GM19193 (cell line): ENCODE data around the gene HES5.

ENCODE experiments used
- POLR2A ChIP-seq: IDR thresholded peaks from 4 replicates; pipeline ENCODE4 v1.6.1; 2011; ENCODE audit not compliant: insufficient read depth, insufficient read length; ENCODE audit errors: extremely low read depth

The HES5 gene

DNA sequence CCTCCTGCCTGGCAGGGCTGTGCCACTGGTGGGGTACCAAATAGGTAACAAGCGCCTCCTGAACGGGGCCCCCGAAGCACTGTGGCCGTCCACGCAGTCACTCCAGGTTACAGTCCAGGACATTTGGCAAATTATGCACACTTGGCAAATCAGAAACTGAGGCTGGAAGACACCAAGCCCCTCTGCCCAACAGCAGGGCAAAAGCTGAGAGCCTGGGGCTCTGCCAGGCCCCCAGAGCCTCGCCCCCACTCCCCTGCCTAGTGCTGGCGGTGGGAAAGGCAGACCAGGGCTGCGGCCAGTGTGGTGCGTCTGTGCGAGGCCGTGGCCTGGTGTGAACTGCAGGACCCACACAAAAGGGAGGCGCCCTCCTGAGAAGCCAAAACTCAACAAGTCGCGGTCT lies 13.1 kb downstream of the HES5 start:
- no peak for TF ChIP-seq POLR2A

DNA sequence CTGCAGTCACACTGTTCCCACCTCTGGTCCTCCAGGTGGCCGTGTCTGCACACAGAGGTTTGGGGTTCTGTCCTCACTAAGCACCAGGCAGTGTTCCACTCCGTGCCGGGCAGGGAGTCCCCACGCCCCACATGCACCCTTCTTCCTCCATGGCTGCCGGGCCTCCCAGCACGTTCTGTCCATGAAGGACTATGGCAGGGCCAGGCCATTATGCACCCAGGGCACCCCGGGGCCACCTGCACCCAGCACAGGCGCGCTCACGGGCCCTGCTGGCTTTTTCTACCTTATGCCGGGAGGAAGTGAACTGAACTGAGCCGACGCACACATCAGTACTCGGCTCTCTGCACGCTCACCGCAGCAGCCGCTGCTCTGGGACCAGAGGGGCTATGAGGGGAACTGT lies 13.9 kb downstream of the HES5 start:
- no peak for TF ChIP-seq POLR2A

DNA sequence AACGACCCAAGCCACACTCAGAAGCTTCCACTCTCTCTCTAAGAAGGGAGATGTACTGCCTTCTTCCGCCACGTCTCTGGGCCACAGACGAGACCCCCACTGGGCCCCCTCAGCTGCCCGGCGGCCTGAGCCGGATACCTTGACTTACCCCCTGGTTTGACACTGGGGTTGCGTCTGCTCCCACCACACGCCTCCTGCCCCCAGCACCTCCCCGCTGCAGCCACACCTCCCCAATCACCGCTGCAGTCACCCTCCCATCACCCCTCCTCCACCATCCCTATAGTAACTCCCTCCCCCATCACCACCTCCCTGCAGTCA lies 14.3 kb downstream of the HES5 start:
- TF ChIP-seq POLR2A: no peak

DNA sequence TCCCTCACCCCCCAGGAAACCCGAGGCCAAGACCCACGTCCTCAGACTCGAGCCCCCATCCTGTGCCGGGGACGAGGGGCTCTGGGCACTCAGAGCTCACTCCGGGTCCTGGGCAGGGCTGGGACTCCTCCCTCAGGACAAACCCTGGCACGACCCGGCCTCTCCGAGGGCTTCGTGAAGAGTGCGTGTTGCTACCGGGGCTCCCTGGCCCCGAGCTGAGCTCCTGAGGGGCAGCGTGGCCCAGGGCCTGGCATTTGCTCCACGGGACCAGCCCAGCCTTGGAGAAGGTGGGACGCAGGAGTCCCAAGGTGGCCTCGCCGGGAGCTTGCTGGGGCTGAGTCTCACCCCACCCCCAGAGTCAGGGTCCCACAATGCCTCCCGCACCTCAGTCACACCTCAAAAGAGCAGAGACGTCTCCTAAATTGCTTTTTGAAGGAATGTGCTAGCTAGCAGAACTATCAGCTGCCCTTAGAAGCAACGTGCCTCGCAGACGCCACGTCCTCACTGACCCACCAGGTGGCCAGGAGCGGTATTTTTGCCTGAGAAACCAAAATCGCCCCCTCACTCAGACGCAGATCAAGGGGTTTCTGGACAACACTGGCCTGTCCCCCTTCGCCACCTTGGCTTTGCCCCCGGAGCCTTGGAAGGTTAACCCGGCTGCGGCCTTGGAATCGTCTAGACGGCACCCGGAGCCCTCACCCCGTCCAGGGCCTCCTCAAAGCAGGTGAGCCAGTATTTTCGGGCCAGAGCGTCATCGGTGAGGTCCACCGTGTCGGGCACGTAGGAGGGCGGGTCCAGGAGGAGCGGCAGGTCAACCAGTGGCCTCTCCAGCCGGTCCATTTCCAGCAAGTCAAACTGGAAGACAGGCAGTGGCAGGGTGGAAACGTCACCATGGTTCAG lies 14.9 kb downstream of the HES5 start:
- no peak for TF ChIP-seq POLR2A

DNA sequence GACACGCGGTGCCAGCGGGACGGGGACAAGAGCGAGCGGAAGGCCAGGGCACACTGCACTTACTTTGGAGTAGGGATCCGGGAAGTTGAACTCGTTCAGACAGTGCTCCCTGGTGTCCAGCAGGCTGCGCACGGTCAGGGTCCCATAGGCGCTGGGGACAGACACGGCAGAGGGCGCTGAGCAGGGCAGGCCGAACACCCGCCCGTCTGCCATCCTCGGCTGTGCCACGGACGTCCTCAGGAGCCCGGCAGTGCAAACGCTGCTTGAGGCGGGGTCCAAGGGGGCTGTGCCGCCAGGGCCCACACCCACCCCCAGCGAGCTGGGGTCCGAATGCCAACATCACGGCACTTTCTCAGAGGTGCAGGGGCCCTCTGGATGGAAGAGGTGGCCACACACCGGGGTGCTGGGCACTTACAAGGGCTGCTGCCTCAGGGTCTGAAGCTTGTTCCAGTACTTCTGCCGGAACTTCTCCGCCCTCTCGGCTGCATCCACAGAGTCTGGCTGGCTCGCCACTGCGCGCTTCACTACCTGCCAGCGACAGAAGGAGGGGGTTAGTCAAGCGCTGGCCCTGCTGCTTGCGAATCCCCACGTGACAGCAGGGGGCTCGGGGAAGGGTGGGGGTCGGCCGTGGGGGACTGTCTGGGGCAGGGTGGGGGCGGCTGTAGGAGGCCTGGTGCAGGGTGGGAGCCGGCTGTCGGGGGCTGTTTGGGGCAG lies 16.0 kb downstream of the HES5 start:
- TF ChIP-seq POLR2A: no peak

DNA sequence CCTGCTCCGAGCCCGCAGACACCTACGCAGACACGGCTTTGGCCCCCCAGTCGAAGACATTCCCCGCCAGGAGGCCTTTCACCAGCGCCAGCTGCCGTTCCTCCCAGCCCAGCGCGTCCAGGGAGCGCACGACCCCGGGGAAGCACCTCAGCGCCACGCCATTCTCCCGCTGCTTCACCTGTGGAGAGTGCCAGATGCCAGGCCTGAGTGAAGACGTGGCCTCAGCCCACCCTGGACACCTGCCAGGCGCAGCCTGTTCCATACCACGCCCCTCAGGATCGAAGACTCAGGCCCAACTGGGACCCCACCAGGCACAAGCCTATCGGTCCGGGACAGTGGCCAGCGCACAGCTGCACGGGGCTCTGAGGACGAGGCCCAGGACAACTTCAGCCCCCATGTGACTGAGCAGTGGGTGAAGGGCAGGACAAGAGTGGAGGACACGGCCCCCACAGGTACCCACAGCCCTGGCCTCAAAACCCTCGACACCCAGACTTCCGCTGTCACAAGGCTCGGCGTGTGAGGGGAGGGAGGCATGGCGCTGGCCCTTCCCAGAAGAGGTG lies 17.1 kb downstream of the HES5 start:
- TF ChIP-seq POLR2A: no peak

DNA sequence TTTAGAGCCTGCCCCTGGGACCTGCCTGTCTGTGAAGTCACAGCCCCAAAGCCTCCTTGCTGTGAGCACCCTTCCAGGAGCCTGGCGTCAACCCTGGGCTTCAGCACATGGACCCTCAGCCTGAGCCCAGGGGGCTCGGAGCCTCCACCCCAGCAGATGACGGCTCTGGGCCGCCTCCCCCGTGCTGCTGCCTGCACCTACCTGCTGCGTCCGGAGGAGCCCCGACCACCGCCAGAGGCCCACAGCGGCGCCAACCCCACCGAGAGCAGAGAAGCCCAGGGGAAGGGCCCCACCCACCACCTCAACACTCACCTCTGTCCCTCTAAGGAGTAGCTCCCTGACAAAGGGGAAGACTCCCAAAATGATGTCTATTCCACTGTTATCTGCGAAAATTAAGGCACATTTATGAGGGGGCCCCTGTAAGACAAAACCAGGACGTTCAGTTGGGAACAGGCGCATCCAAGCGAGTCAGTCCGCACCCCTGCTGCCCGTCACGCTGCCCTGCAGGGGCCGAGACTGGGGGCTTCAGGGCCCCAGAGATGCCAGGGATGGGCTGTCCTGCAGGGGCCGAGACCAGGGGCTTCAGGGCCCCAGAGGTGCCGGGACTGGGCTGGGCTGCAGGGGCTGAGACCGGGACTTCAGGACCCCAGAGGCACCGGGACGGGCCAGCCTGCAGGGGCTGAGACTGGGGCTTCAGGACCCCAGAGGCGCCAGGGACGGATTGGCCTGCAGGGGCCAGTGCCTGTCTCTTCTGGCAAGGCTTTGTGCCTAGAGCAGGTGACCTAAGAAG lies 19.5 kb downstream of the HES5 start:
- TF ChIP-seq POLR2A: no peak

DNA sequence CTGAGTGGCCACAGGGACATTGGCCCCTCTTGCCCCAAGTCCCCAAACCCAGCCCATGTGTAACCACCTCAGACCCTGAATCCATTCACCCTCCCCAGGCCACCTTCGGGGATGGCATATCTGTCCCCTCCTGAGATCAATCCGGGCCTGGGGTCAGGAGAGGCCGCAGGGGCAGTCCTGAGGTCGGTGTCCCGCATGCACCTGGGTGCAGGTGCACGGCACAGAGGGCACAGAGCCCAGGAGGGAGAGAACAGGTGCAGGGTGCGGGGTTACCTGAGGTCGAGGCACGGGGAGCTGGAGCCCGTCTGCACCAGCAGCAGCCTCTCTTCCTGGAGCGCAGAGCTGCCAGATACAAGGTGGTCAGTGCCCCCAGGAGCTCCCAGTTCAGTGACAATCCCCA lies 20.5 kb downstream of the HES5 start:
- no peak for TF ChIP-seq POLR2A

DNA sequence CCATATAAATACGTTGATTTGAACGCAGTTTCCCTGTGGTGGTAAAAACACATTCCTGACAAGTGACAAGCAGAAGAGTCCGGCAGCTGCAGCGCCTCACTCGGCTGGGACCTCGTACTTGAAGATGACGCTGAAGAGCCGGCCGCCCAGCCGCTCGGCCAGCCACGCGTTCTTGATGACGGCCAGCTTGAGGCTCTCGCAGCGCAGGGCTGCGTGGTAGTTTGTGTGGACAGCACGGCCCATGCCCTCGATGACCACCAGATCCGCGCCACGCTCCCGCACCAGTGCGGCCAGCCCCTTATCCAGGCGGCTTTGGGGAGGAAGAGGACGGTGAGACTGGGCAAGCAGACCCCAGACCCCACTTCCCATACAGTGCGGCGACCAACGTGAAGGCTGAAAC lies 21.3 kb downstream of the HES5 start:
- TF ChIP-seq POLR2A: no peak

DNA sequence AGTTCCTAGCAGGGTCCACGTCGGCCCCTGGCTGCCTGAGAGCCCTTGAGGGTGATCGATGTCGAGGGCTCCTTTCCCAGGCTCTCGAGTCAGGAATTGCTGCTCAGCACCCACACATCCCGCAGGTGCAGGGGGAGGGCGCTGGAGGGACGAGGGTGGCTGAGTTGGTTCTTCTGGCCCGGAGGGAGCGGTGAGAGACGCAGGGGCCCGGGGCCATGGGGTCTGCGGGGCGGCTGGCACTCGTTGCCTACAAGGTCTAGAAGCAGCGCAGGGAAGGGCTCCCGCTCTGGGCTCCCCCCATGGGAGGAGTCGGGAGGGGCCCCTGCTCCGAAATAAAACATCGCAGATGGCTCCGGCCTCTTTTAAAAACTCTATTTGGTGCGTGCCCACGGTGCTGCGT lies 21.9 kb downstream of the HES5 start:
- TF ChIP-seq POLR2A: no peak

DNA sequence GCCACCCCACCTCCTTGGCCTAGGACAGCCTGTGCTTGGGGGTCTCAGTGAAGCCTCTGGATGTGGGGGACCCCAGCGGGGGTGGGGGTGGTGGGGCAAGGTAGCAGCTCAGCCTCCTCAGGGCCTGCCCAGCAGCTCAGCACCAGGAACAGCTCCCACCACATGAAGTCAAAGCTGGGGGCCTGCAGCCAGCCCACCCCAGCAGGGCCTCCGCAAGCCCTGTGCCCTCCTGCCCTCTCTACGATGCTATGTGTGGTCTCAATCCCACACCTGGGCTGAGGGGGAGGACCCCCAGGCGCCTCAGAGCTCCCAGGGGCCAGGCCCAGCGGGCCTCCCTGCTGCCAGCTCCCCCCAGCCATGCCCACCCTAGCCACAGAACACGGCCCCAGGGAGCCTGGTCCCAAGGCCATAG lies 22.3 kb downstream of the HES5 start:
- no peak for TF ChIP-seq POLR2A

DNA sequence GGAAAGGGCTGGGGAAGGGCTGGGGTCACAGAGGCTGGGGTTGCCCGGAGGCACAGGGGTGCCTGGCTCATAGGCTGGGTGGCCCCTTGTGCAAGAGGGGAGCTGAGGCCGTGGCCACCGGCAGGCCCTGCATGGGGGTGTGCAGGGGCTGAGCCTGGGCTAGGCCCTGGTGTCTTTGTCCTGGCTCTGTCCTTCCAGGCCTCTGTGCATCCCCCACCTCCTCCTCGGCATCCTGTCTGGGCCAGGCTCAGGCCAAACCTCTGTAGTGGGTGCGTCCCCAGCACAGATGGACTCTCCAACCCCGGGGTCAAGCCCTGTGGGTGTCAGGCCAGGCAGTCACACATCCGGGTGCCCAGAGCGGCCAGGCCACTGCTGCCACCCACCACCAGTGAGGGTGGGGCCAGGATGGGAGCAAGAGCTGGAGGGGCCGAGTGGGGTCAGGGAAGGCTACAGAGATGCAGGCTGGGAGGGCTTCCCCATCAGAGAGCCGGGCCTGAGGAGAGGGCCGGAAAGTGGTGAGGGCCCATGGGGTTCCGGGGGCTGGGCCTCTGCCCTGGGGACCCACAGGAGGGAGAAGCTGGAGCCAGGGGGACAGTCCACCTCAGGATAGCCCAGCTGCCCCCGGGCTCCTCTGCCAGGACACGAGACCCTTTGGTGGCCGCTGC lies 23.0 kb downstream of the HES5 start:
- no peak for TF ChIP-seq POLR2A

DNA sequence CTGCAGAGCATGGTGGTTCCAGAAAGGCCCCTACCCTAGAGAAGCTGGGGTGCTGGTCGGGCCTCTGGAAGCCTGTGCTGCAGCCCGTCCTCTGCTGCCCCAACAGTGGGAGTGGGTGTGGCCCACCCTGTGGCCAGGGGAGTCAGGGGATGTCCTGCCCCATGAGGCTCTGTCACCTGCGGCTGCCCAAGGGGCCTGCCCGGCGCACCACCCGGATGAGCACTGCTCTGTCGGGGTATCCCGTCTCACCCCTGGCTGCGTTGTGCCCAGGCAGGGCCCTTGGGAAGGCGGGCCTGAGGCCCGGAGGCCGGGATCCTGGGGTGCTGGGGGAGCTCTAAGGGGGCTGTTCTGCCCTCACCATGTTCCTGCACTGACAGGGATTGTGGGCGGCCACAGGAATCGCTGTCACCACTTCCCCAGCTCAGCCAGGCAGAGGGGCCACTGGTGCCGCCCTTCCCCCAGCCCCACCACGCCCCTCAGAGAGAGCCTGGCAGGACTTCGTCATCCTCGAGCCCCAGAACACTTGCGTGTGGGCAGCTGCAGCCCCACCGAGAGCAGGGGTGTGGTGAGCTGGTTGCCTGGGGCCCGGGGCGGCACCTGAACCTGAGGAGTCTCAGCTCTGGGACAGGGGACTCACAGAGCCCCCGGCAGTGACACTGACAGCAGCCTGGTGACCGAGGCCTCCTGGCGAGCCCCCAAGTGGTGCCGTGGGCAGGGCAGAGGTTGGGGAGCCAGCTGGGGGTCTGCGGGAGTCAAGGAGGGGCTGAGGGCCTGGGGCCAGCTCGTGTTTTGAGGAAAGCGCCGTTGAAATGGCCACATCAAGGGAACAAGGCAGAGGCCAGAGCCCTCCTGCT lies 23.8 kb downstream of the HES5 start:
- no peak for TF ChIP-seq POLR2A
